Lower lobe of right lung (tissue), 2 donors: Measurements from ENCODE around the gene PARVG. TPM values are rescaled to one million over a fixed set of nuclear protein-coding genes. Genes with fewer than 3 reads are reported as not detected.

Source experiments
- ATAC-seq, 2 donors: fragments of 200-7000 bp; cut with Tn5 transposase; one replicate each; pipeline ENCODE4 v1.9.1; 2020 to 2022; ENCODE audit warnings: mild to moderate bottlenecking in 2 of 2, moderate library complexity in 2 of 2
- DNase-seq: peaks from one replicate; pipeline ENCODE4 v3.0.0-alpha.2; 2020
- H3K27ac ChIP-seq: fragments of 200-600 bp; one replicate; pipeline ENCODE4 v1.8.0; 2022
- H3K27me3 ChIP-seq: fragments of 200-600 bp; one replicate; pipeline ENCODE4 v1.8.0; 2022; ENCODE audit warnings: low read depth
- H3K36me3 ChIP-seq: fragments of 200-600 bp; one replicate; pipeline ENCODE4 v1.8.0; 2022; ENCODE audit warnings: mild to moderate bottlenecking
- H3K4me1 ChIP-seq: fragments of 200-600 bp; one replicate; pipeline ENCODE4 v1.8.0; 2022
- H3K4me3 ChIP-seq: fragments of 200-600 bp; one replicate; pipeline ENCODE4 v1.8.0; 2022; ENCODE audit warnings: mild to moderate bottlenecking
- H3K9me3 ChIP-seq: fragments of 200-600 bp; one replicate; pipeline ENCODE4 v1.8.0; 2022
- intact Hi-C: fragments of 100-400 bp; cut with DNase I; formaldehyde crosslinking; loops from one replicate; pipeline ENCODE4 v1.11.0; 2022
- total RNA-seq: library from RNA; stranded (reverse); fragmentation: NEBNext Ultra II Directional; extraction: Animal tissue kit (Norgen Biotek cat#: 25700); gene quantifications from one replicate; pipeline ENCODE4 v1.2.1, GENCODE V29; 2021
- TF ChIP-seq, protein P1 (sequence below): fragments of 200-600 bp; IDR thresholded peaks from one replicate; pipeline ENCODE4 v1.8.0; 2022; ENCODE audit warnings: antibody characterized with exemption, mild to moderate bottlenecking
- donor health status: DM: no; HTN: yes; CAD: no; lungs with severe emphysema.

Gene PARVG
- total RNA-seq, 1 donor from 2014 or later: 96.2 TPM

DNA sequence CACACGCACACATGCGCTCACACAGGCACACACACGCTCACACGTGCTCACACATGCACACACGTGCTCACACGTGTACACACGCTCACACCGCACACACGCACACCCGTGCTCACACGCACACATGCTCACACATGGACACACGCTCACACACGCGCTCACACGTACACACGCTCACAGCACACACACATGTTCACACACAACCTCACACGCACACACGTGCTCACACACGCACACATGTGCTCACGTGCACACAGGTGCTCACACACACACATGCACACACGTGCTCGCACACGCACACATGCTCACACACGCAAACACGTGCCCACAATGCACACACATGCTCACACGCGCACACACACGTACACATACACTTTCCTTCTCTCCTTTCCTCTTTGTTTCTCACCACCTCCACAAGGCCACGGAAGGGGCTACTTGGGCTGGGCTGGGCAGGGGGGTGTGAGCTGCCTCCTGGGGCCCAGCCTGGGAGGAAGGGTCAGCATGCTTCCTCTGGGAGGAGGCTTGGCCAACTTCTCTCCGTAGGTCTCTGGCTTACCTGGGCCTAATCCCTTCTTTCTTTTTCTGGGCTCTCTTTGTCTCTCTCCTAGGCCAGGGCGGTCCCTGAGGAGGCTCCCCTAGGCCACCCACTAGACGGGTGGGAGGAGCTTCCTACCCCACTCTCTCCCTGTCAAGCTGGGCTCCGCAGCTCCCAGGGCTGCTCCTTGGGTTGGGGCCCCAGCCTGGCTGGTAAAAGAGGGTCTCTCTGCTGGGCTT is 34.5 kb upstream of the PARVG start:
- H3K36me3 ChIP-seq: peaks cover 38% of the 10 kb centered on the region
- peaks cover 5% of the 10 kb centered on the region for H3K4me1 ChIP-seq
- no peaks in the 10 kb centered on the region for H3K27me3 ChIP-seq
- H3K4me3 ChIP-seq: no peak overlapping the region
- DNase-seq (no peak), ATAC-seq (no peak)
- TF ChIP-seq, protein P1, sequence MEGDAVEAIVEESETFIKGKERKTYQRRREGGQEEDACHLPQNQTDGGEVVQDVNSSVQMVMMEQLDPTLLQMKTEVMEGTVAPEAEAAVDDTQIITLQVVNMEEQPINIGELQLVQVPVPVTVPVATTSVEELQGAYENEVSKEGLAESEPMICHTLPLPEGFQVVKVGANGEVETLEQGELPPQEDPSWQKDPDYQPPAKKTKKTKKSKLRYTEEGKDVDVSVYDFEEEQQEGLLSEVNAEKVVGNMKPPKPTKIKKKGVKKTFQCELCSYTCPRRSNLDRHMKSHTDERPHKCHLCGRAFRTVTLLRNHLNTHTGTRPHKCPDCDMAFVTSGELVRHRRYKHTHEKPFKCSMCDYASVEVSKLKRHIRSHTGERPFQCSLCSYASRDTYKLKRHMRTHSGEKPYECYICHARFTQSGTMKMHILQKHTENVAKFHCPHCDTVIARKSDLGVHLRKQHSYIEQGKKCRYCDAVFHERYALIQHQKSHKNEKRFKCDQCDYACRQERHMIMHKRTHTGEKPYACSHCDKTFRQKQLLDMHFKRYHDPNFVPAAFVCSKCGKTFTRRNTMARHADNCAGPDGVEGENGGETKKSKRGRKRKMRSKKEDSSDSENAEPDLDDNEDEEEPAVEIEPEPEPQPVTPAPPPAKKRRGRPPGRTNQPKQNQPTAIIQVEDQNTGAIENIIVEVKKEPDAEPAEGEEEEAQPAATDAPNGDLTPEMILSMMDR: no peak
- no peaks in the 10 kb centered on the region for H3K9me3 ChIP-seq
- H3K27ac ChIP-seq: no peak overlapping the region
- intact Hi-C loops: no loop called here

DNA sequence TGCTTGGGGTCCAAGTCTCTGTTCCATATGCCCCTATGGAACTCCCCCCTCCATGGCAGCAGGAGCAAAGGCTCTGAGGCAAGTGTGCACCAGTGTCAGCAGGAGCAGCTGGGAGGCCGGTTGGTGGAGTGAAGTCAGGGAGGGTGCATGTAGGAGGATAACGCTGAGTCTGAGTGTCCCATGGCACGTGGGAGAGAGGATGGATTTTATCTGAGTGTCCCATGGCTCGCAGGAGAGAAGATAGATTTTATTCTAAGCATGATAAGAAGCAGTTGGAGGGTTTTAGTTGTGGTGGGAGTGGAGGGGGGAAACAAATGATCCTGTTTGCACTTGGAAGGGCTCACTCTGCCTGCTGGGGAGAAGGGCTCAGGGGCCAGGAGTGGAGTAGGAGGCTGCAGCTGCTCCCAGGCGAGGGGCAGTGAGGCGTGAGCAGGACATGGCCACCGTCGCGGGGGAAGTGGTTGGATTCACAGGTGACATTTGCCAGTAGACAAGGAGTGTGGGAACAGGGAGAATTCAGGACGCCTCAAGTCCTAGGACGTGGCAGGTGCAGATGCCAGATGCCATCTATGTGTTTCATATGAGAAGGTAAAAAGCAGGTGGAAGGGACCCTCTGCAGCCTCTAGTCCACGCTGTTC is 33.6 kb upstream of the PARVG start:
- H3K4me1 ChIP-seq: peaks cover 5% of the 10 kb centered on the region
- intact Hi-C loops: no loop called here
- no peak overlapping the region for H3K4me3 ChIP-seq
- H3K27me3 ChIP-seq: no peaks in the 10 kb centered on the region
- ATAC-seq (no peak), DNase-seq (no peak)
- peaks cover 46% of the 10 kb centered on the region for H3K36me3 ChIP-seq
- H3K9me3 ChIP-seq: no peaks in the 10 kb centered on the region
- no peak overlapping the region for H3K27ac ChIP-seq
- TF ChIP-seq, protein P1: no peak

DNA sequence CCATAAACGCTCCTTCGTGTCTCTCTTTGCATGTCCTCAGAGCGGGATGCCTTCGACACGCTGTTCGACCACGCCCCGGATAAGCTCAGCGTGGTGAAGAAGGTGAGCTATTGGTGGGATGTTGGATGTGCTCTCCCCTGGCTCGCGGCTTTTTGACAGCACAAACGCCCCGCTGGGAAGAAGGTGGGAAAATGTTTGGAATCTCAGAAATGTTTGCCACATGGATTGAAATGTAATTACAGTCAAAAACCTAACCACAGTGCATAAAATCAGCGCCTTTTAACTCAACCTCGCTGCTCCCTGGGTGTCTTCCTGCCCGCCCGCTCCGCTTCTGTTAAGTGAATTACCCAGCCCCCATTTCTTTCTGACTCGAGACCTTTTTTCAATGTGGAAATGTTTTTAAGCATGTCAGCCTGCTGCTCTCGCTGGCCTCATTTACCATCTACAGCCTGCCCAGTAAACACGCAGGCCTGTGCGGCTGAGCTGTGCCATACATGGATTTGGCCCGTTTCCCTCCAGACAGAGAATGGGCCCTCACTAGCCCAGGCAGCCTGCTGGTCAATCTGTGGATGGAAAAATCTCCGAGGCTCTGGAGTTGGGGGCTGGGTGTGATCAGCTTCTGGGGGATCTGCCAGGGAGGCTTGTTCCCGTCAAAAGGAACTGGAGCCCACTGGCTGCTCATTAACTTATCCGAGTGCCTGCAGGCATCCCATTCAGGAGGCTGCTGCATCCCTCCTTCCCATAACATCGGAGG is 32.7 kb upstream of the PARVG start:
- Histone ChIP-seq H3K27ac (no peak overlapping the region), H3K4me3 (no peak overlapping the region), H3K36me3 (peaks cover 46% of the 10 kb centered on the region), H3K9me3 (no peaks in the 10 kb centered on the region), H3K4me1 (peaks cover 5% of the 10 kb centered on the region), H3K27me3 (no peaks in the 10 kb centered on the region)
- intact Hi-C loops: no loop called here
- ATAC-seq (no peak), DNase-seq (no peak)
- TF ChIP-seq, protein P1: no peak

- Histone ChIP-seq H3K9me3 (no peaks in the 10 kb centered on the region), H3K36me3 (peaks cover 37% of the 10 kb centered on the region), H3K27ac (no peak overlapping the region), H3K27me3 (no peaks in the 10 kb centered on the region), H3K4me1 (peaks cover 5% of the 10 kb centered on the region), H3K4me3 (no peak overlapping the region)
- DNase-seq (no peak), ATAC-seq (no peak)
- intact Hi-C loops: no loop called here
- TF ChIP-seq, protein P1: no peak
Observed at GRCh38 chr22:44151676-44152075, 29.0 kb upstream of the PARVG start.

GRCh38 chr22:44153710-44154109 is 27.0 kb upstream of the PARVG start:
- DNase-seq (no peak), ATAC-seq (no peak)
- Histone ChIP-seq H3K27ac (no peak overlapping the region), H3K4me1 (no peaks in the 10 kb centered on the region), H3K4me3 (no peak overlapping the region), H3K9me3 (no peaks in the 10 kb centered on the region), H3K36me3 (peaks cover 51% of the 10 kb centered on the region), H3K27me3 (no peaks in the 10 kb centered on the region)
- TF ChIP-seq, protein P1: no peak
- intact Hi-C loops: no loop called here
